GM12875 (cell line): Measurements from ENCODE around the gene DTL.

Experiments
- H3K4me3 ChIP-seq: one replicate; pipeline ENCODE4 v1.5.1; 2011; ENCODE audit warnings: low read depth, low read length, control low read depth
- CTCF ChIP-seq: IDR thresholded peaks from 2 replicates; pipeline ENCODE4 v1.5.1; 2011; ENCODE audit warnings: low read depth, mild to moderate bottlenecking, control low read depth, inconsistent platforms, low read length, moderate library complexity, borderline replicate concordance; ENCODE audit not compliant: insufficient read depth

DTL gene

GRCh38 chr1:212037900-212038299 is 2.4 kb downstream of the DTL start:
- no peak for TF ChIP-seq CTCF
- no peak overlapping the region for H3K4me3 ChIP-seq

GRCh38 chr1:212039622-212040021 is 4.1 kb downstream of the DTL start:
- TF ChIP-seq CTCF = no peak
- H3K4me3 ChIP-seq = no peak overlapping the region

- no peak for TF ChIP-seq CTCF
- no peak overlapping the region for H3K4me3 ChIP-seq
Observed at GRCh38 chr1:212040629-212041412, 5.3 kb downstream of the DTL start.

- no peak for TF ChIP-seq CTCF
Observed at GRCh38 chr1:212042436-212042835, 6.9 kb downstream of the DTL start.

GRCh38 chr1:212044851-212045250 is 9.3 kb downstream of the DTL start:
- no peak for TF ChIP-seq CTCF
- H3K4me3 ChIP-seq = no peak overlapping the region

More at GRCh38 chr1:212042436-212042835, 6.9 kb downstream of the DTL start:
- no peak overlapping the region for H3K4me3 ChIP-seq

GRCh38 chr1:212045981-212046380 is 10.4 kb downstream of the DTL start:
- no peak overlapping the region for H3K4me3 ChIP-seq

More at GRCh38 chr1:212045981-212046380, 10.4 kb downstream of the DTL start:
- no peak for TF ChIP-seq CTCF
